IPS-18c (cell line): ENCODE results near the gene SORBS2.

Experiments
- H3K4me3 ChIP-seq: 2 replicates; pipeline ENCODE4 v1.7.0; 2013; ENCODE audit warnings: low read depth, mild to moderate bottlenecking, low read length, moderate library complexity; ENCODE audit not compliant: insufficient read depth
- H3K9me3 ChIP-seq: one replicate; pipeline ENCODE4 v1.6.1; 2013; ENCODE audit warnings: mild to moderate bottlenecking, low read length, moderate library complexity; ENCODE audit not compliant: control insufficient read depth, insufficient read depth

The SORBS2 gene

GRCh38 chr4:185626798-185627197 lies 185.2 kb downstream of the SORBS2 start:
- Histone ChIP-seq H3K4me3 (no peak overlapping the region), H3K9me3 (no peaks in the 10 kb centered on the region)

- Histone ChIP-seq H3K4me3 (no peak overlapping the region), H3K9me3 (no peaks in the 10 kb centered on the region)
Observed at GRCh38 chr4:185625503-185625902, 186.5 kb downstream of the SORBS2 start.

GRCh38 chr4:185624259-185624589 lies 187.8 kb downstream of the SORBS2 start:
- no peak overlapping the region for H3K4me3 ChIP-seq
- H3K9me3 ChIP-seq = peaks cover 2% of the 10 kb centered on the region

DNA sequence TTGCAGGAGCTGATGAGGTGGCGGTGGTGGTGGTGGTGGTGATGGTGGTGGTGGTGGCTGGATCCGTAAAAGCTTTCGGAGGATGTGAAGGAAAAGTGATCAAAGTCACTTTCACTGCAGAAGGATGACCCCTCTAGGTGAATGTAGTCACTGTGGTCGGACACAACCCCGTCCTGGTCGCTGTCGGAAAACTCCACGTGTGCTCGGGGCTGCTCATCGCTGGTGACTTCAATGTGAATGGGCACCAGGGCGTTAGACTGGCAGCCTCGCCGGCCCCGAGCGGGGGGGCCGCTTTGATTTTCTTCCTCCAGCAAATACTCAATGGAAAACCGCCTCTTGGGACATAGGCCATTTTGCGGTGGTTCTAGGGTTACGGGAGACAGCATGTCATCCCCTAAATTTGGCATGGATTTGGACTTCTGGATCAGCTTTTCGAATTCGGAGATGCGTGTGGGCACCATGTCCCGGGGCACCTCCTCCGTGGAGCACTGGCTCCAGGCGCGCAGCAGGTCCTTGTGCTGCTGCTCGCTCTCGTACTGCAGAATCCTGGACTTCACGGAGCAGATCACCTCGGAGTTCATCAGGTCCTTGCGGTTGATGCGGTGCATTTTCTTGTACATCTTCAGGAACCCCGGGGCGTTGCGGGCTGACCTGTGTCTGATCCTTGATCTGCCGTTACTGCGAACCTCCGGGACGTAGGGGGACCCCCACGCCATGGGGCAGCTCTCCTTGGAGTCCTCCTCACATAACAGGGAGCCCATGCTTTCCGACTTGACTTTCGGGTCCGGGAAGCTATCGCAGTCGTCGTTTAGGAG lies 188.3 kb downstream of the SORBS2 start:
- peaks cover 2% of the 10 kb centered on the region for H3K9me3 ChIP-seq

DNA sequence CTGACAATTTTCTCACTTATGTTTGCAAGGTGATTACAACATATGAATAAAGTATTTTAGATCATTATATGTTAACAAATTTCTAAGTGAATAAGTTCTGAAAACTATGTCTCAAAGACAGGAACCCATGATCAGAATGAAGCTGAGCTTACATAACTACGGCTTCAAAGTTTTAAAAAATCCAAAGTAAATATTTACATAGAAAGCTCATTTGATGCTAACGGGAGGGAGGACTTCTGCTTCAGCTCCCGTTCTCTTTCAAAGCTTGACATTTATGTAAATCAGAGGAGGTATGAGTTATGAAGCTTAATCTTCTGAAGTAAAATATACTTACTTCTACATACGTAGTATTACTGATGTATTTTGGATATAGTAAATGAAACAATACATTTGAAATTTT lies 203.8 kb downstream of the SORBS2 start:
- Histone ChIP-seq H3K4me3 (no peak overlapping the region), H3K9me3 (no peaks in the 10 kb centered on the region)

More for the DNA sequence above, 188.3 kb downstream of the SORBS2 start:
- H3K4me3 ChIP-seq = no peak overlapping the region

- H3K9me3 ChIP-seq = no peaks in the 10 kb centered on the region
- H3K4me3 ChIP-seq = no peak overlapping the region
Observed at GRCh38 chr4:185602397-185602796, 209.6 kb downstream of the SORBS2 start.

DNA sequence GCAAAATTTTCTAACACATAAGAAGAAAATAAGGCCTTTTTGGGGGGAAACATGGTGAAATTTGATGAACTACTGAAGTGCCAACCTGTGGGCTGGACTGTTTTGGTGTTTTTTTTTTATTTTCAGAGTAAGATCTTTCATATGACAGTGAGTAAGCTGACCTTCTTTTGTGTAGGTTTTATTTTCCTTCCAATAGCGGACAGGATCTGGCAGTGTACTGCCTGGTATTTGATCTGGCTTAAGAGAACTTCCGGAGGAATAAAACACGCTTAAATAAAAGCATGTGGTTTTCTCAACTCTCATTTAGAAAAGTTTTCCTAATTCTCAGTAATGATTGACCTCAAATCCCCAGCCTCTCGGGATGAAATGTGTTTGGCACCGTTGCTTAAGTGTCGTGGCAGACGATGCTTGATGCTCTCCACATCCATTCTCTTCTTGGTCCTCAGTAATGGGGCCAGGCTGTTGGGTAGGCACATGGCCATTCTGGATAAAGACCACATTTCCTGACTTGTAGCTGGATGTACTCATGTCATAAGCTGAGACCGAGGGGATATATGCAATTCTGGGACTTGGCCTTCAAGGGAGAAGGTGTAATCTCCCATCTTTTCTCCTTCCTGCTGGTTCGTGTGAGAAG lies 211.1 kb downstream of the SORBS2 start:
- no peaks in the 10 kb centered on the region for H3K9me3 ChIP-seq
- H3K4me3 ChIP-seq = no peak overlapping the region

- Histone ChIP-seq H3K9me3 (no peaks in the 10 kb centered on the region), H3K4me3 (no peak overlapping the region)
Observed at GRCh38 chr4:185599553-185600243, 212.3 kb downstream of the SORBS2 start.

- H3K4me3 ChIP-seq = no peak overlapping the region
- no peaks in the 10 kb centered on the region for H3K9me3 ChIP-seq
Observed at GRCh38 chr4:185598846-185599552, 213.0 kb downstream of the SORBS2 start.

- H3K4me3 ChIP-seq = no peak overlapping the region
- no peaks in the 10 kb centered on the region for H3K9me3 ChIP-seq
Observed at GRCh38 chr4:185597532-185598188, 214.3 kb downstream of the SORBS2 start.

- H3K4me3 ChIP-seq = no peak overlapping the region
Observed at GRCh38 chr4:185592845-185593488, 219.0 kb downstream of the SORBS2 start.

DNA sequence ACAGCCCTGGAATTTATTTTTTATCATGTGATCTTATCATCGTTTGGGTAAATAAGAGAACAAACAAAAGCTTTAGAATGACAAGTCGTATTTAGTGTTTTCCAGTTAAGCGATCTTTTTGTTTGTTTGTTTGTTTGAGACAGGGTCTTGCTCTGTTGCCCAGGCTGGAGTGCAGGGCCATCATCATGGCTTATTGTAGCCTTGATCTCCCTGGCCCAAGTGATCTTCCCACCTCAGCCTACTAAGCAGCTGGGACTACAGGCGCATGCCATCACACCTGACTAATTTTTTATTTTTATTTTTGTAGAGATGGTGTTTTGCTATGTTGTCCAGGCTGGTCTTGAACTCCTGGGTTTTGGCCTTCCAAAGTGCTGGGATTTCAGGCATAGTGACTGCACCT lies 219.6 kb downstream of the SORBS2 start:
- Histone ChIP-seq H3K9me3 (no peaks in the 10 kb centered on the region), H3K4me3 (no peak overlapping the region)

More at GRCh38 chr4:185592845-185593488, 219.0 kb downstream of the SORBS2 start:
- no peaks in the 10 kb centered on the region for H3K9me3 ChIP-seq

DNA sequence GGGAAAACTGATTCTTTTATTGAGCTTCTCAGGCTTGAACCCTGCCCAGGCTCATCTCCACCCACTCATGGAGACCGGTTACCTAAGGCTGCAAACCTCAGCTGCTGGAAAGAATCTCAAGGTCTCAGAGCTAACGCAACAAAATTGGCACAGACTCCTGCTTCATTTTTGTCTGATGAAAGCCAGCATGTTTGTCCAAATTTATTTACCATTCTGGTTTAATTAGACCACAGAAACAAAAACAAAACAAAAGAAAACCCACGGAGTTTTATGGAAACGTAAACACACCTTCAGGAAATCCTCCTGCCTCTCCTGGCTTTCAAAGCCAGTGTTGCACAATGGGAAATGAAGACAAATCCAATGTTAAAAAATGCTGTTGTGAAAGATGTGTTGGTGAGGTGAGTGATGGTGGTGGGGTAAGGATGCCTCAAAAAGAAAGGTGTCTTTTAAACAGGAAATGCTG lies 220.3 kb downstream of the SORBS2 start:
- Histone ChIP-seq H3K4me3 (no peak overlapping the region), H3K9me3 (no peaks in the 10 kb centered on the region)

DNA sequence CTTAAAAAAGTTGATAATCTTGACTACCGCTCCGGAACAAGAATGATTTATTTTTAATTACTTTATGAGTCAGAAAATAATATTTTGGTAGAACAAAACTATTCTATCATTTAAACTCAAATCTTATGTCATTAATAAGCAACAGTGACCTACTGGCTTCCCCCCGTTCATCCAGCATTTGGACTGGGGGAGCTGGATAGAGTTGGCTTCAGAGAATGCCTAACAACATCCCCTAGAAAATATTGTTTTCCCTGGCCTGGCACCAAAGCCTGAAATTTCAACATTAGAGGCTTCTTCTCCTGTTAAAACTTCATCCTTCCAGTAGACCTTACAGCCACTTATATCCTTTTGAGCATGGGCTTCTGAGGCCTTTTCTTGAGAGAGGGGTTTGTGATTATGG lies 221.0 kb downstream of the SORBS2 start:
- no peak overlapping the region for H3K4me3 ChIP-seq
- no peaks in the 10 kb centered on the region for H3K9me3 ChIP-seq

GRCh38 chr4:185589067-185589836 lies 222.7 kb downstream of the SORBS2 start:
- Histone ChIP-seq H3K4me3 (no peak overlapping the region), H3K9me3 (no peaks in the 10 kb centered on the region)
